H1 (cell line): Measurements from ENCODE around the gene DLK2. TPM values are rescaled to one million over a fixed set of nuclear protein-coding genes. Genes with fewer than 3 reads are reported as not detected.

ENCODE experiments used
- BRCA1 ChIP-seq: IDR thresholded peaks from 2 replicates; pipeline ENCODE4 v1.6.1; 2012; ENCODE audit warnings: low read depth, low read length, improper control_type of control experiment
- CHD2 ChIP-seq: IDR thresholded peaks from 2 replicates; pipeline ENCODE4 v1.6.1; 2012; ENCODE audit warnings: low read length, improper control_type of control experiment
- CREB1 ChIP-seq: IDR thresholded peaks from 2 replicates; pipeline ENCODE4 v1.6.1; 2012; ENCODE audit warnings: inconsistent platforms
- JUN ChIP-seq: IDR thresholded peaks from 2 replicates; pipeline ENCODE4 v1.6.1; 2011; ENCODE audit warnings: low read depth, mild to moderate bottlenecking, improper control_type of control experiment, low read length
- NANOG ChIP-seq: IDR thresholded peaks from 2 replicates; pipeline ENCODE4 v1.6.1; 2011; ENCODE audit warnings: low read length, low read depth, mild to moderate bottlenecking, inconsistent platforms; ENCODE audit not compliant: insufficient read depth, poor library complexity, severe bottlenecking
- SAP30 ChIP-seq: fragments of 300-600 bp; sonication (generic); IDR thresholded peaks from 2 replicates; pipeline ENCODE4 v1.7.1; 2012; ENCODE audit warnings: low read length, moderate library complexity, mild to moderate bottlenecking, inconsistent platforms; ENCODE audit not compliant: insufficient read depth, insufficient replicate concordance
- SP2 ChIP-seq: IDR thresholded peaks from 2 replicates; pipeline ENCODE4 v1.6.1; 2012; ENCODE audit warnings: mild to moderate bottlenecking, low read length, inconsistent platforms
- SUZ12 ChIP-seq: fragments of 200-600 bp; sonication (generic); IDR thresholded peaks from 2 replicates; pipeline ENCODE4 v1.6.1; 2012; ENCODE audit warnings: mild to moderate bottlenecking, inconsistent platforms, low read length, moderate library complexity, mixed read lengths
- polyA plus RNA-seq, 7 experiments: library from polyadenylated mRNA; depleted of rRNA in 3 of 7; stranded (reverse) in 5 of 7; unstranded in 2 of 7; fragments of >200 nt in 5 of 7; fragments of 200-250 nt in 2 of 7; gene quantifications; 1 replicate in 5 of 7; 2 replicates in 1 of 7; 4 replicates in 1 of 7; pipeline versions ENCODE4 v1.2.1 to v1.2.3, GENCODE V29; 2011 to 2013; ENCODE audit warnings: missing spikeins in 2 of 7, mixed read lengths in 2 of 7
- total RNA-seq: library from RNA; stranded (reverse); fragmentation: NEBNext Ultra II Directional; extraction: Animal tissue kit (Norgen Biotek cat#: 25700); gene quantifications from 2 replicates; pipeline ENCODE4 v1.2.1, GENCODE V29; 2021
- TF ChIP-seq, protein P1 (sequence below): fragments of 300-600 bp; sonication (generic); IDR thresholded peaks from 2 replicates; pipeline ENCODE4 v1.7.1; 2012; ENCODE audit warnings: low read length, moderate library complexity, mild to moderate bottlenecking, inconsistent platforms; ENCODE audit not compliant: insufficient replicate concordance
- TF ChIP-seq, protein P2 (sequence below): IDR thresholded peaks from 2 replicates; pipeline ENCODE4 v1.6.1; 2012; ENCODE audit warnings: inconsistent platforms

Gene DLK2
- total and polyA plus RNA-seq, 2 of the 8 experiments (the other 6 are each of a cell fraction or from before 2014, with no cell fraction given) = 0.37 to 0.80 TPM

DNA sequence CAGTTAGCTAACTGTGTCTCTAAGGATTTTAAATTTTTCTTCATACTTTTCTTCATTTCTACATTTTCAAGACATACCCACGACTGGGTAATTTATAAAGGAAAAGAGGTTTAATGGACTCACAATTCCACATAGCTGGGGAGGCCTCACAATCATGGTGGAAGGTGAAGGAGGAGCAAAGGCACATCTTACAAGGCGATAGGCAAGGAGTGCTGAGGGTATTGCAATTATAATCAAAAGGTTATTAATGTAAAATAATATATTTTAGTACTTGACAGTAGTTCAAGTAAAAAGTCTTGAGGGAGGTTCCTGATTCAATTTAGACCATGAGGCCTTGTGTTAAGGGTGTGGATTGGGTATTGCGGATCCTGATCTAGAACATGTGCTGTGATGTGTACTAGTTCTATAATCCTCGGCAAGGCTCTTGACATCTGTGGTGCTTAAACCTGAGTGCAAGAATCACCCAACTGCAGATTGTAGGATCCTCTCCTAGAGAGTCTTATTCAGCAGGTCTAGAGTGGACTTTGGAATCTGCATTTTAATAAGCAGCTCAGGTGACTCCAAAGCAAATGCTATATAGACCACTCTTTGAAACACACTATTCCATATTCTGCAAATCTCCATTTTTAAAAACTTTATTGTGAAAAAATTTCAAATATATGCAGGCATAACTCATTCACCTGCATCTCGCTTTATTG lies 35.2 kb downstream of the DLK2 start (continued):
- TF ChIP-seq, protein P1, sequence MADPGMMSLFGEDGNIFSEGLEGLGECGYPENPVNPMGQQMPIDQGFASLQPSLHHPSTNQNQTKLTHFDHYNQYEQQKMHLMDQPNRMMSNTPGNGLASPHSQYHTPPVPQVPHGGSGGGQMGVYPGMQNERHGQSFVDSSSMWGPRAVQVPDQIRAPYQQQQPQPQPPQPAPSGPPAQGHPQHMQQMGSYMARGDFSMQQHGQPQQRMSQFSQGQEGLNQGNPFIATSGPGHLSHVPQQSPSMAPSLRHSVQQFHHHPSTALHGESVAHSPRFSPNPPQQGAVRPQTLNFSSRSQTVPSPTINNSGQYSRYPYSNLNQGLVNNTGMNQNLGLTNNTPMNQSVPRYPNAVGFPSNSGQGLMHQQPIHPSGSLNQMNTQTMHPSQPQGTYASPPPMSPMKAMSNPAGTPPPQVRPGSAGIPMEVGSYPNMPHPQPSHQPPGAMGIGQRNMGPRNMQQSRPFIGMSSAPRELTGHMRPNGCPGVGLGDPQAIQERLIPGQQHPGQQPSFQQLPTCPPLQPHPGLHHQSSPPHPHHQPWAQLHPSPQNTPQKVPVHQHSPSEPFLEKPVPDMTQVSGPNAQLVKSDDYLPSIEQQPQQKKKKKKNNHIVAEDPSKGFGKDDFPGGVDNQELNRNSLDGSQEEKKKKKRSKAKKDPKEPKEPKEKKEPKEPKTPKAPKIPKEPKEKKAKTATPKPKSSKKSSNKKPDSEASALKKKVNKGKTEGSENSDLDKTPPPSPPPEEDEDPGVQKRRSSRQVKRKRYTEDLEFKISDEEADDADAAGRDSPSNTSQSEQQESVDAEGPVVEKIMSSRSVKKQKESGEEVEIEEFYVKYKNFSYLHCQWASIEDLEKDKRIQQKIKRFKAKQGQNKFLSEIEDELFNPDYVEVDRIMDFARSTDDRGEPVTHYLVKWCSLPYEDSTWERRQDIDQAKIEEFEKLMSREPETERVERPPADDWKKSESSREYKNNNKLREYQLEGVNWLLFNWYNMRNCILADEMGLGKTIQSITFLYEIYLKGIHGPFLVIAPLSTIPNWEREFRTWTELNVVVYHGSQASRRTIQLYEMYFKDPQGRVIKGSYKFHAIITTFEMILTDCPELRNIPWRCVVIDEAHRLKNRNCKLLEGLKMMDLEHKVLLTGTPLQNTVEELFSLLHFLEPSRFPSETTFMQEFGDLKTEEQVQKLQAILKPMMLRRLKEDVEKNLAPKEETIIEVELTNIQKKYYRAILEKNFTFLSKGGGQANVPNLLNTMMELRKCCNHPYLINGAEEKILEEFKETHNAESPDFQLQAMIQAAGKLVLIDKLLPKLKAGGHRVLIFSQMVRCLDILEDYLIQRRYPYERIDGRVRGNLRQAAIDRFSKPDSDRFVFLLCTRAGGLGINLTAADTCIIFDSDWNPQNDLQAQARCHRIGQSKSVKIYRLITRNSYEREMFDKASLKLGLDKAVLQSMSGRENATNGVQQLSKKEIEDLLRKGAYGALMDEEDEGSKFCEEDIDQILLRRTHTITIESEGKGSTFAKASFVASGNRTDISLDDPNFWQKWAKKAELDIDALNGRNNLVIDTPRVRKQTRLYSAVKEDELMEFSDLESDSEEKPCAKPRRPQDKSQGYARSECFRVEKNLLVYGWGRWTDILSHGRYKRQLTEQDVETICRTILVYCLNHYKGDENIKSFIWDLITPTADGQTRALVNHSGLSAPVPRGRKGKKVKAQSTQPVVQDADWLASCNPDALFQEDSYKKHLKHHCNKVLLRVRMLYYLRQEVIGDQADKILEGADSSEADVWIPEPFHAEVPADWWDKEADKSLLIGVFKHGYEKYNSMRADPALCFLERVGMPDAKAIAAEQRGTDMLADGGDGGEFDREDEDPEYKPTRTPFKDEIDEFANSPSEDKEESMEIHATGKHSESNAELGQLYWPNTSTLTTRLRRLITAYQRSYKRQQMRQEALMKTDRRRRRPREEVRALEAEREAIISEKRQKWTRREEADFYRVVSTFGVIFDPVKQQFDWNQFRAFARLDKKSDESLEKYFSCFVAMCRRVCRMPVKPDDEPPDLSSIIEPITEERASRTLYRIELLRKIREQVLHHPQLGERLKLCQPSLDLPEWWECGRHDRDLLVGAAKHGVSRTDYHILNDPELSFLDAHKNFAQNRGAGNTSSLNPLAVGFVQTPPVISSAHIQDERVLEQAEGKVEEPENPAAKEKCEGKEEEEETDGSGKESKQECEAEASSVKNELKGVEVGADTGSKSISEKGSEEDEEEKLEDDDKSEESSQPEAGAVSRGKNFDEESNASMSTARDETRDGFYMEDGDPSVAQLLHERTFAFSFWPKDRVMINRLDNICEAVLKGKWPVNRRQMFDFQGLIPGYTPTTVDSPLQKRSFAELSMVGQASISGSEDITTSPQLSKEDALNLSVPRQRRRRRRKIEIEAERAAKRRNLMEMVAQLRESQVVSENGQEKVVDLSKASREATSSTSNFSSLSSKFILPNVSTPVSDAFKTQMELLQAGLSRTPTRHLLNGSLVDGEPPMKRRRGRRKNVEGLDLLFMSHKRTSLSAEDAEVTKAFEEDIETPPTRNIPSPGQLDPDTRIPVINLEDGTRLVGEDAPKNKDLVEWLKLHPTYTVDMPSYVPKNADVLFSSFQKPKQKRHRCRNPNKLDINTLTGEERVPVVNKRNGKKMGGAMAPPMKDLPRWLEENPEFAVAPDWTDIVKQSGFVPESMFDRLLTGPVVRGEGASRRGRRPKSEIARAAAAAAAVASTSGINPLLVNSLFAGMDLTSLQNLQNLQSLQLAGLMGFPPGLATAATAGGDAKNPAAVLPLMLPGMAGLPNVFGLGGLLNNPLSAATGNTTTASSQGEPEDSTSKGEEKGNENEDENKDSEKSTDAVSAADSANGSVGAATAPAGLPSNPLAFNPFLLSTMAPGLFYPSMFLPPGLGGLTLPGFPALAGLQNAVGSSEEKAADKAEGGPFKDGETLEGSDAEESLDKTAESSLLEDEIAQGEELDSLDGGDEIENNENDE = no peak
- TF ChIP-seq SAP30 (no peak), SUZ12 (no peak), SP2 (no peak), NANOG (no peak), JUN (no peak), BRCA1 (no peak), CREB1 (no peak), CHD2 (no peak)
- TF ChIP-seq, protein P2, sequence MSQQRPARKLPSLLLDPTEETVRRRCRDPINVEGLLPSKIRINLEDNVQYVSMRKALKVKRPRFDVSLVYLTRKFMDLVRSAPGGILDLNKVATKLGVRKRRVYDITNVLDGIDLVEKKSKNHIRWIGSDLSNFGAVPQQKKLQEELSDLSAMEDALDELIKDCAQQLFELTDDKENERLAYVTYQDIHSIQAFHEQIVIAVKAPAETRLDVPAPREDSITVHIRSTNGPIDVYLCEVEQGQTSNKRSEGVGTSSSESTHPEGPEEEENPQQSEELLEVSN = no peak
